Measurements from ENCODE around the gene CAND1. TPM values are rescaled to one million over a fixed set of nuclear protein-coding genes. Genes with fewer than 3 reads are reported as not detected.

CAND1 gene
- total RNA-seq, 1 experiment from 2014 or later = 230 TPM

GRCh38 chr12:67367843-67368242 is 98.7 kb downstream of the CAND1 start:
- no peak for DNase-seq

More at GRCh38 chr12:67367843-67368242, 98.7 kb downstream of the CAND1 start:
- no peak overlapping the region for H3K14ac ChIP-seq (ENCODE audit: insufficient read depth, low read length)
- H3K9ac ChIP-seq (ENCODE audit: extremely low read depth, insufficient read length, low read length) = no peak overlapping the region
- H2AK5ac ChIP-seq (ENCODE audit: insufficient read length, low read length) = no peak overlapping the region
- Mint-ChIP-seq H3K4me1 (peaks cover 12 to 15% of the 10 kb centered on the region in 2 experiments), H3K9me3 (peaks cover 0 to 4% of the 10 kb centered on the region in 2 experiments; a peak in 1 of 5 replicates), H3K27ac (no peak overlapping the region), H3K36me3 (ENCODE audit: insufficient read depth in 1 of 3, low read depth in 3 of 3) (peaks cover 0 to 6% (median 0%) of the 10 kb centered on the region in 3 experiments; a peak in 2 of 7 replicates), H3K4me3 (no peak overlapping the region), H3K27me3 (ENCODE audit: low read depth) (no peaks in the 10 kb centered on the region)
- no peak overlapping the region for H4K8ac ChIP-seq (replicated peaks; ENCODE audit: insufficient read length, low read depth, low read length)
- no peak overlapping the region for H3K27ac ChIP-seq (ENCODE audit: insufficient read length, low read depth, low read length)
- no peak overlapping the region for H3K18ac ChIP-seq (ENCODE audit: insufficient read length, low read depth, low read length)
- no peak overlapping the region for H2BK12ac ChIP-seq (ENCODE audit: insufficient read length, low read depth, low read length)
- no peaks in the 10 kb centered on the region for H3K23me2 ChIP-seq (ENCODE audit: insufficient read length, low read depth, low read length, poor library complexity, severe bottlenecking)
- no peak overlapping the region for H2BK120ac ChIP-seq (ENCODE audit: low read depth, low read length, poor library complexity, severe bottlenecking)
- no peak overlapping the region for H3K56ac ChIP-seq (ENCODE audit: insufficient read length, low read depth, low read length)
- no peak overlapping the region for H3T11ph ChIP-seq (ENCODE audit: low read length)
- H4K5ac ChIP-seq (ENCODE audit: insufficient read length, low read depth, low read length) = no peak overlapping the region
- no peak overlapping the region for H2BK15ac ChIP-seq (ENCODE audit: low read depth, low read length)
- no peak overlapping the region for H3K4me2 ChIP-seq (ENCODE audit: insufficient read depth, insufficient read length, low read length)
- no CpG with 5 or more reads among the region's 1 CpG for WGBS (ENCODE audit: extremely low coverage, insufficient read length, low lambda C conversion rate)
- no peaks in the 10 kb centered on the region for H3K79me1 ChIP-seq (ENCODE audit: insufficient read depth, low read depth, low read length, poor library complexity, severe bottlenecking)
- no peaks in the 10 kb centered on the region for H3K4me1 ChIP-seq (ENCODE audit: insufficient read depth, low read length)
- no peaks in the 10 kb centered on the region for H4K20me1 ChIP-seq (ENCODE audit: control insufficient read depth, insufficient read depth, insufficient read length)
- no peak overlapping the region for H4K91ac ChIP-seq (ENCODE audit: insufficient read length, low read depth, low read length)
- no peak overlapping the region for H3K4ac ChIP-seq (ENCODE audit: low read depth, low read length)
- H2BK20ac ChIP-seq (ENCODE audit: low read depth, low read length, poor library complexity, severe bottlenecking) = no peak overlapping the region
- H3K79me2 ChIP-seq (ENCODE audit: insufficient read depth, low read length) = no peaks in the 10 kb centered on the region
- no peak overlapping the region for H2BK5ac ChIP-seq (ENCODE audit: insufficient read length, low read length)
- H3K9me3 ChIP-seq (ENCODE audit: control insufficient read depth, low read depth, low read length) = no peaks in the 10 kb centered on the region
- no peak for TF ChIP-seq CTCF (conservative IDR thresholded peaks at IDR 0.05)
- H3K23ac ChIP-seq (ENCODE audit: insufficient read length, low read depth, low read length) = no peak overlapping the region
- no peaks in the 10 kb centered on the region for H3K27me3 ChIP-seq (ENCODE audit: insufficient read depth, low read length)
- H2AFZ ChIP-seq (ENCODE audit: low read length) = no peak overlapping the region

All from H9 (cell line).